CD4-positive, alpha-beta T cell (primary cell): ENCODE results near the gene ERGIC3. TPM values are rescaled to one million over a fixed set of nuclear protein-coding genes. Genes with fewer than 3 reads are reported as not detected.

Experiments used
- ATAC-seq: fragments of 200-7000 bp; cut with Tn5 transposase; one replicate; pipeline ENCODE4 v1.10.0; 2022; ENCODE audit warnings: mild to moderate bottlenecking; ENCODE audit not compliant: poor library complexity
- CTCF ChIA-PET: fragments of 350-600 bp; sonication (Branson Sonifier 250); formaldehyde crosslinking; loops from one replicate; lab custom pipeline; 2021; ENCODE audit warnings: antibody characterized with exemption, inconsistent platforms; lab: Charles Lee
- POLR2A ChIA-PET: fragments of 350-600 bp; sonication (Branson Sonifier 250); formaldehyde crosslinking; loops from one replicate; lab custom pipeline; 2021; ENCODE audit warnings: antibody characterized with exemption, inconsistent platforms; lab: Charles Lee
- DNase-seq, 14 experiments: peaks; one replicate each; pipeline ENCODE4 v3.0.0-alpha.2; 2013 to 2020; ENCODE audit warnings: mixed read lengths in 2 of 14
- H3K27ac ChIP-seq, 2 donors: one replicate each; pipeline versions ENCODE4 v1.5.1 to v1.7.0; 2013; ENCODE audit warnings: low read length in 2 of 2, low read depth in 1 of 2, mild to moderate bottlenecking in 1 of 2
- H3K27me3 ChIP-seq, 2 experiments: 1 replicate in 1 of 2; 2 replicates in 1 of 2; pipeline versions ENCODE4 v1.6.1 to v1.7.0; 2013; ENCODE audit warnings: low read length in 2 of 2, control low read depth in 1 of 2, mild to moderate bottlenecking in 1 of 2, moderate library complexity in 1 of 2; ENCODE audit not compliant: insufficient read depth in 2 of 2, control insufficient read depth in 1 of 2
- H3K36me3 ChIP-seq: one replicate; pipeline ENCODE4 v1.6.1; 2013; ENCODE audit warnings: low read length, control low read depth; ENCODE audit not compliant: insufficient read depth
- H3K4me1 ChIP-seq: one replicate; pipeline ENCODE4 v1.6.1; 2013; ENCODE audit warnings: low read length, control low read depth; ENCODE audit not compliant: insufficient read depth
- H3K4me3 ChIP-seq: one replicate; pipeline ENCODE4 v1.5.1; 2013; ENCODE audit warnings: mild to moderate bottlenecking, low read length, moderate library complexity
- H3K9me3 ChIP-seq, 2 experiments: 1 replicate in 1 of 2; 2 replicates in 1 of 2; pipeline versions ENCODE4 v1.6.1 to v1.7.0; 2013; ENCODE audit warnings: low read length in 2 of 2, mild to moderate bottlenecking in 2 of 2, control low read depth in 1 of 2, moderate library complexity in 1 of 2; ENCODE audit not compliant: control insufficient read depth in 1 of 2, insufficient read depth in 1 of 2
- H3K27ac Mint-ChIP-seq: one replicate; pipeline ENCODE4 v1.8.0; 2020; ENCODE audit warnings: mixed read lengths
- H3K27me3 Mint-ChIP-seq: one replicate; pipeline ENCODE4 v1.8.0; 2021; ENCODE audit warnings: mixed read lengths
- H3K36me3 Mint-ChIP-seq: one replicate; pipeline ENCODE4 v1.8.0; 2021; ENCODE audit warnings: low read depth, mixed read lengths
- H3K4me1 Mint-ChIP-seq: one replicate; pipeline ENCODE4 v1.8.0; 2021; ENCODE audit warnings: low read depth, mixed read lengths
- H3K4me3 Mint-ChIP-seq: one replicate; pipeline ENCODE4 v1.8.0; 2020; ENCODE audit warnings: mild to moderate bottlenecking, mixed read lengths
- H3K9me3 Mint-ChIP-seq: one replicate; pipeline ENCODE4 v1.8.0; 2020; ENCODE audit warnings: mixed read lengths
- intact Hi-C, 2 experiments: fragments of 100-400 bp; cut with DNase I in 1 of 2; cut with micrococcal nuclease in 1 of 2; formaldehyde crosslinking; loops; one replicate each; pipeline versions ENCODE4 v1.15.1 to v1.9.0; 2023 to 2025; cut with DNase I, micrococcal nuclease
- total RNA-seq, 174 experiments: library from RNA in 2 of 174; stranded (reverse) in 2 of 174; gene quantifications; one replicate each; pipeline ENCODE4 v1.2.3 and lab custom pipeline; 2021 to 2026
- TF ChIP-seq, protein P1 (sequence below): fragments of 200-600 bp; IDR thresholded peaks from one replicate; pipeline ENCODE4 v1.8.0; 2022; ENCODE audit warnings: antibody characterized with exemption, mild to moderate bottlenecking

The ERGIC3 gene
- total RNA-seq, 2 experiments from 2014 or later = 144 to 146 TPM

DNA sequence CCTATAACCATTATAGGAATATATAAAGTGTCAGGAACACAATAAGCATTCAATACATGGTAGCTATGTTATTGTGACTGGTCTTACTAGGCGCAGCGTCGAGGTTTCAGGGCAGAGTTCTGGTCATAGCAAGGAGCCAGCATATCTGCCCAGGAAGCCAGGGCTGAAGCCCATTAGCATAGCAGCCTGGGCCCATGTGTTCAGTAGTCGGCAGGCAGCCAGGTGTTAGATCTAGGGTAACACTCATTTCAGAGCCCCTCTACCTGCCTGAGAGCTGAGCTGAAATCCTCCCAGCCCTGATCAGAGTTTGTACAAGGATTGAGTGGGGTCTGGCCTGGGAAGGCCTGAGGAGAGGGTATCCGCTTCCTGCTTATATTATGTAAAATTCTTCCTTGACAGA, 44.6 kb upstream of the ERGIC3 start:
- Mint-ChIP-seq H3K36me3 (peaks cover 94% of the 10 kb centered on the region), H3K4me1 (peaks cover 25% of the 10 kb centered on the region), H3K27me3 (no peaks in the 10 kb centered on the region), H3K9me3 (no peaks in the 10 kb centered on the region), H3K27ac (no peak overlapping the region), H3K4me3 (no peak overlapping the region)
- Histone ChIP-seq H3K27me3 (no peaks in the 10 kb centered on the region), H3K36me3 (peaks cover 92% of the 10 kb centered on the region), H3K27ac (no peak overlapping the region), H3K9me3 (no peaks in the 10 kb centered on the region), H3K4me3 (no peak overlapping the region), H3K4me1 (peaks cover 19% of the 10 kb centered on the region)
- DNase-seq (no peak), ATAC-seq (no peak)
- ChIA-PET CTCF (no interaction called here), POLR2A (interaction anchor here (1.1 kb wide), 1 partner anchor 104 kb away, joined by 3 read pairs; no protein-coding TSS in a partner anchor)
- intact Hi-C loops = no loop called here
- TF ChIP-seq, protein P1, sequence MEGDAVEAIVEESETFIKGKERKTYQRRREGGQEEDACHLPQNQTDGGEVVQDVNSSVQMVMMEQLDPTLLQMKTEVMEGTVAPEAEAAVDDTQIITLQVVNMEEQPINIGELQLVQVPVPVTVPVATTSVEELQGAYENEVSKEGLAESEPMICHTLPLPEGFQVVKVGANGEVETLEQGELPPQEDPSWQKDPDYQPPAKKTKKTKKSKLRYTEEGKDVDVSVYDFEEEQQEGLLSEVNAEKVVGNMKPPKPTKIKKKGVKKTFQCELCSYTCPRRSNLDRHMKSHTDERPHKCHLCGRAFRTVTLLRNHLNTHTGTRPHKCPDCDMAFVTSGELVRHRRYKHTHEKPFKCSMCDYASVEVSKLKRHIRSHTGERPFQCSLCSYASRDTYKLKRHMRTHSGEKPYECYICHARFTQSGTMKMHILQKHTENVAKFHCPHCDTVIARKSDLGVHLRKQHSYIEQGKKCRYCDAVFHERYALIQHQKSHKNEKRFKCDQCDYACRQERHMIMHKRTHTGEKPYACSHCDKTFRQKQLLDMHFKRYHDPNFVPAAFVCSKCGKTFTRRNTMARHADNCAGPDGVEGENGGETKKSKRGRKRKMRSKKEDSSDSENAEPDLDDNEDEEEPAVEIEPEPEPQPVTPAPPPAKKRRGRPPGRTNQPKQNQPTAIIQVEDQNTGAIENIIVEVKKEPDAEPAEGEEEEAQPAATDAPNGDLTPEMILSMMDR = no peak

GRCh38 chr20:35497780-35498189, 44.1 kb upstream of the ERGIC3 start:
- no peak for ATAC-seq
- no peak overlapping the region for H3K27ac ChIP-seq
- no peaks in the 10 kb centered on the region for H3K27me3 ChIP-seq
- H3K9me3 ChIP-seq = no peaks in the 10 kb centered on the region
- CTCF ChIA-PET = no interaction called here
- TF ChIP-seq, protein P1 = no peak
- Mint-ChIP-seq H3K27ac (no peak overlapping the region), H3K36me3 (peaks cover 94% of the 10 kb centered on the region), H3K4me3 (no peak overlapping the region), H3K9me3 (no peaks in the 10 kb centered on the region), H3K27me3 (no peaks in the 10 kb centered on the region), H3K4me1 (peaks cover 23% of the 10 kb centered on the region)
- POLR2A ChIA-PET = interaction anchor here (1.1 kb wide), 1 partner anchor 104 kb away, joined by 3 read pairs; no protein-coding TSS in a partner anchor
- H3K4me1 ChIP-seq = peaks cover 15% of the 10 kb centered on the region
- intact Hi-C loops = no loop called here
- H3K36me3 ChIP-seq = peaks cover 96% of the 10 kb centered on the region
- H3K4me3 ChIP-seq = no peak overlapping the region
- DNase-seq = no peak

DNA sequence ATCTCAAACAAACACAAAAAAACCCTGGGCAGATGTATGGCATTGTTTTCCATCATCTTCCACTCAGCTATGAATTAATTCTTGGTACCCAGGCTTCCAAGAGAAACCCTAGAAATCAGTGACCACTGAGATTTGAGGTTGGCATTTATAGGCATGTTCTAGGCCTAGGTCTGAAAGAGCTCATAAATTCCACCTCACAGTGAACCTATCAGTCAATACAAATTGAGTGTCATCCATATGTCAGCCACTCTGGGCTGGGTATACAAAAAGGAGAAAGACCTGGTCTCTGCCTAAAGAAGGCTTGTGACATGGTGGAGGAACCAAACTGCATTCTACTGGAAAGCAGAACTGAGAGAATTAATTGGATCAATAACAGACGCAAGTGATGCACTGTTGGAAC, 42.6 kb upstream of the ERGIC3 start:
- peaks cover 21% of the 10 kb centered on the region for H3K4me1 Mint-ChIP-seq
- TF ChIP-seq, protein P1 = no peak
- H3K27me3 Mint-ChIP-seq = no peaks in the 10 kb centered on the region
- ChIA-PET CTCF (interaction anchor here (0.5 kb wide), 1 partner anchor 589 kb away, joined by 3 read pairs; no protein-coding TSS in a partner anchor), POLR2A (interaction anchor here (0.9 to 1.1 kb wide), 2 partner anchors 9 to 10 kb away, joined by 3 read pairs; no protein-coding TSS in a partner anchor)
- intact Hi-C loops = no loop called here
- Histone ChIP-seq H3K4me1 (peaks cover 4% of the 10 kb centered on the region), H3K27me3 (no peaks in the 10 kb centered on the region), H3K27ac (no peak overlapping the region), H3K36me3 (peaks cover 97% of the 10 kb centered on the region), H3K9me3 (no peaks in the 10 kb centered on the region), H3K4me3 (no peak overlapping the region)
- no peaks in the 10 kb centered on the region for H3K9me3 Mint-ChIP-seq
- ATAC-seq (no peak), DNase-seq (no peak)
- H3K27ac Mint-ChIP-seq = peak overlapping the region; percentile 63
- no peak overlapping the region for H3K4me3 Mint-ChIP-seq
- H3K36me3 Mint-ChIP-seq = peaks cover 94% of the 10 kb centered on the region
